K562 (cell line): Measurements from ENCODE around the gene RASGRP1. TPM values are rescaled to one million over a fixed set of nuclear protein-coding genes. Genes with fewer than 3 reads are reported as not detected.
A peak's percentile ranks its signal among the peaks of the same experiment; 100 is the strongest.

ENCODE experiments used
- ARID1B ChIP-seq: fragments of 450-650 bp; IDR thresholded peaks from 2 replicates; pipeline ENCODE4 v1.6.1; 2016; ENCODE audit warnings: antibody characterized with exemption, mild to moderate bottlenecking, inconsistent platforms
- CBX3 ChIP-seq, 2 experiments: IDR thresholded peaks; 1 replicate in 1 of 2; 2 replicates in 1 of 2; pipeline ENCODE4 v1.6.1; 2012; ENCODE audit warnings: inconsistent platforms in 2 of 2, low read length in 2 of 2, borderline replicate concordance in 1 of 2, control low read depth in 1 of 2
- CHD1 ChIP-seq: fragments of 200-600 bp; sonication (generic); IDR thresholded peaks from one replicate; pipeline ENCODE4 v1.6.1; 2012; ENCODE audit warnings: mild to moderate bottlenecking, moderate library complexity, low read length, inconsistent platforms
- CHD4 ChIP-seq: fragments of 200-600 bp; sonication (generic); IDR thresholded peaks from 3 replicates; pipeline ENCODE4 v1.6.1; 2012; ENCODE audit warnings: low read depth, mild to moderate bottlenecking, mixed read lengths, low read length, inconsistent platforms; ENCODE audit not compliant: insufficient read depth, insufficient replicate concordance, poor library complexity, severe bottlenecking
- GTF2A2 ChIP-seq: IDR thresholded peaks from 2 replicates; pipeline ENCODE4 v1.6.1; 2016; ENCODE audit warnings: mild to moderate bottlenecking, missing genetic modification characterization, missing compliant biosample characterization
- L3MBTL2 ChIP-seq: fragments of 450-650 bp; IDR thresholded peaks from 2 replicates; pipeline ENCODE4 v1.6.1; 2016; ENCODE audit warnings: mild to moderate bottlenecking, moderate library complexity
- NEUROD1 ChIP-seq: fragments of 150-350 bp; IDR thresholded peaks from 2 replicates; pipeline ENCODE4 v1.6.1; 2014; ENCODE audit warnings: borderline replicate concordance, low read length, low read depth; ENCODE audit not compliant: partially characterized antibody
- NFE2 ChIP-seq: IDR thresholded peaks from 2 replicates; pipeline ENCODE4 v1.6.1; 2014; ENCODE audit warnings: antibody characterized with exemption, low read depth
- RBM25 ChIP-seq: fragments of 200-400 bp; formaldehyde crosslinking; IDR thresholded peaks from 2 replicates; pipeline ENCODE4 v1.6.1; 2018; ENCODE audit warnings: low read length, low read depth, moderate library complexity; ENCODE audit not compliant: severe bottlenecking
- TEAD1 ChIP-seq, 2 experiments: fragments of 450-650 bp in 1 of 2; sonication (generic) in 1 of 2; formaldehyde crosslinking; IDR thresholded peaks; 2 replicates each; pipeline versions ENCODE4 v1.4.0 to v1.8.0; 2020 to 2022; ENCODE audit warnings: mild to moderate bottlenecking in 2 of 2, missing genetic modification reagents in 1 of 2
- polyA plus RNA-seq, 8 experiments: library from polyadenylated mRNA; depleted of rRNA in 4 of 8; stranded (reverse) in 5 of 8; unstranded in 3 of 8; fragments of >200 nt; fragmentation: Nextera tagmentation in 2 of 8; fragmentation: Illumina TruSeq in 1 of 8; extraction: Ambion mirVana in 2 of 8; extraction: Trizol in 1 of 8; gene quantifications; 2 replicates each; pipeline versions ENCODE4 v1.2.1 to v1.2.3, GENCODE V29; 2011 to 2014; ENCODE audit warnings: inconsistent platforms in 1 of 8, missing spikeins in 1 of 8
- total RNA-seq, 7 experiments: library from RNA; depleted of rRNA in 6 of 7; stranded (reverse); fragments of >200 nt in 6 of 7; fragmentation: Illumina TruSeq in 2 of 7; extraction: Trizol in 2 of 7; gene quantifications; 2 replicates each; pipeline versions ENCODE4 v1.2.1 to v1.2.3, GENCODE V29; 2011 to 2021; ENCODE audit warnings: low replicate concordance in 1 of 7
- TF ChIP-seq, protein P1 (sequence below), 2 experiments: fragments of 450-650 bp in 1 of 2; sonication (generic) in 1 of 2; formaldehyde crosslinking in 1 of 2; IDR thresholded peaks in 1 of 2; conservative IDR thresholded peaks in 1 of 2; 2 replicates each; pipeline versions ENCODE4 v1.6.1 to v1.8.1; 2016 to 2023; ENCODE audit warnings: mild to moderate bottlenecking in 2 of 2, moderate library complexity in 2 of 2, inconsistent platforms in 1 of 2, missing genetic modification reagents in 1 of 2
- TF ChIP-seq, protein P2 (sequence below): fragments of 250-450 bp; sonication (Bioruptor Pico); IDR thresholded peaks from 2 replicates; pipeline ENCODE4 v1.5.1; 2021; ENCODE audit warnings: mild to moderate bottlenecking
- TF ChIP-seq, protein P3 (sequence below): sonication (generic); formaldehyde crosslinking; IDR thresholded peaks from 2 replicates; pipeline ENCODE4 v1.8.1; 2022; ENCODE audit warnings: missing genetic modification reagents
- TF ChIP-seq, protein P4 (sequence below), 2 experiments: fragments of 200-800 bp in 1 of 2; sonication (Bioruptor generic) in 1 of 2; sonication (generic) in 1 of 2; formaldehyde crosslinking in 1 of 2; IDR thresholded peaks in 1 of 2; conservative IDR thresholded peaks in 1 of 2; 2 replicates each; pipeline versions ENCODE4 v1.5.0 to v1.6.1; 2016 to 2020; ENCODE audit warnings: missing compliant biosample characterization in 1 of 2, missing genetic modification characterization in 1 of 2, missing genetic modification reagents in 1 of 2
- TF ChIP-seq, protein P5 (sequence below): fragments of 200-800 bp; sonication (Bioruptor generic); IDR thresholded peaks from 2 replicates; pipeline ENCODE4 v1.6.1; 2017; ENCODE audit warnings: missing genetic modification characterization, missing compliant biosample characterization

RASGRP1 gene
- total and polyA plus RNA-seq, 9 of the 15 experiments (the other 6 are each of a cell fraction or from before 2014, with no cell fraction given) = 0.14 to 0.72 (median 0.31) TPM

DNA sequence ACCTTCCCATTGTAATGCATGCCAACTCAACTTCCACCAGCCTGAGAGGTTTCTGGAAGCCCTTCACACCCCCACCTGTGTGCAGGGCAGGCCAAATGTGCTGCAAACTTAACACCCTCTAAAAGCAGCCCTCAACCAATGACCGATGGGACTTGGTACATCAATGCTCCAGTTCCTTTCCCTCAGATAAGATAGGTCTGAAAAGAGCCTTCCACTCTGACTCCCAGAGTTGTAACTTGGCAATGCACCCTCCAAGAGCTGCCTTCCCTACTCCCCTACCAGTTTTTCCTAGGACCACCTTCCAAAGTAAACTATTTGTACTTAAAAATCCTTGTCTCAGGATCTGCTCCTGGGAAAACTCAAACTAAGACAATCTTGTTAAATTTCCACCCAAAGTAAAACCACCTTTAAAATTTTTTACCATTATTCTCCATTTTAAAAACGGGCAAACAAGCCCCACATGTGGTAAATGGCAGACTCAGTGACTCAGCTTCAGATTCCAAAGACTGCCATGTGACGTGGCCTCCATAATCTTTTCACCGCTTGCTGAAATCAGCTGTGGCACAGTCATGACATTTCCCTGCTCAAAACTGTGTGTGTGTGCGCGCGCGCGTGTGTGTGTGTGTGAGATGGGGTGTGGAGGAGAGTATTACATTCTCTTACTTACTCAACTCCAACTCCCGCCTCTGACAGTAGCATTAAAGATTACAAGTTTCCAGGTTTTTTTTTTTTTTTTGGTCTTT lies 17.2 kb downstream of the RASGRP1 start (continued):
- TF ChIP-seq, protein P1, sequence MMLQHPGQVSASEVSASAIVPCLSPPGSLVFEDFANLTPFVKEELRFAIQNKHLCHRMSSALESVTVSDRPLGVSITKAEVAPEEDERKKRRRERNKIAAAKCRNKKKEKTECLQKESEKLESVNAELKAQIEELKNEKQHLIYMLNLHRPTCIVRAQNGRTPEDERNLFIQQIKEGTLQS (IDR thresholded peaks at IDR 0.05) = peak; percentile 70
- TF ChIP-seq, protein P1 (CRISPR knock-in tag; conservative IDR thresholded peaks at IDR 0.05) = no peak
- TF ChIP-seq CHD1 (no peak), CBX3 (IDR thresholded peaks at IDR 0.05; ENCODE audit: borderline replicate concordance in 1 of 2, low read length in 2 of 2) (no peak), ARID1B (peak; percentile 53; the same call in 1 of the 2 replicates), L3MBTL2 (peak; percentile 45; the same call in 1 of the 2 replicates), GTF2A2 (tag) (no peak), CHD4 (no peak), RBM25 (no peak), NEUROD1 (no peak), TEAD1 (CRISPR knock-in tag; IDR thresholded peaks at IDR 0.05) (peak in 1 of 2 experiments; percentile 57; a peak in 1 of 4 replicates), NFE2 (peak; percentile 70)
- TF ChIP-seq, protein P2, sequence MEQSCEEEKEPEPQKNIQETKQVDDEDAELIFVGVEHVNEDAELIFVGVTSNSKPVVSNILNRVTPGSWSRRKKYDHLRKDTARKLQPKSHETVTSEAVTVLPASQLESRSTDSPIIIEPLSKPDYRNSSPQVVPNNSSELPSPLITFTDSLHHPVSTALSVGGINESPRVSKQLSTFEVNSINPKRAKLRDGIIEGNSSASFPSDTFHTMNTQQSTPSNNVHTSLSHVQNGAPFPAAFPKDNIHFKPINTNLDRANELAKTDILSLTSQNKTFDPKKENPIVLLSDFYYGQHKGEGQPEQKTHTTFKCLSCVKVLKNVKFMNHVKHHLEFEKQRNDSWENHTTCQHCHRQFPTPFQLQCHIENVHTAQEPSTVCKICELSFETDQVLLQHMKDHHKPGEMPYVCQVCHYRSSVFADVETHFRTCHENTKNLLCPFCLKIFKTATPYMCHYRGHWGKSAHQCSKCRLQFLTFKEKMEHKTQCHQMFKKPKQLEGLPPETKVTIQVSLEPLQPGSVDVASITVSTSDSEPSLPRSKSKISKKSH (CRISPR knock-in tag) = no peak
- TF ChIP-seq, protein P3, sequence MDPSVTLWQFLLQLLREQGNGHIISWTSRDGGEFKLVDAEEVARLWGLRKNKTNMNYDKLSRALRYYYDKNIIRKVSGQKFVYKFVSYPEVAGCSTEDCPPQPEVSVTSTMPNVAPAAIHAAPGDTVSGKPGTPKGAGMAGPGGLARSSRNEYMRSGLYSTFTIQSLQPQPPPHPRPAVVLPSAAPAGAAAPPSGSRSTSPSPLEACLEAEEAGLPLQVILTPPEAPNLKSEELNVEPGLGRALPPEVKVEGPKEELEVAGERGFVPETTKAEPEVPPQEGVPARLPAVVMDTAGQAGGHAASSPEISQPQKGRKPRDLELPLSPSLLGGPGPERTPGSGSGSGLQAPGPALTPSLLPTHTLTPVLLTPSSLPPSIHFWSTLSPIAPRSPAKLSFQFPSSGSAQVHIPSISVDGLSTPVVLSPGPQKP (CRISPR knock-in tag) = no peak
- TF ChIP-seq, protein P4, sequence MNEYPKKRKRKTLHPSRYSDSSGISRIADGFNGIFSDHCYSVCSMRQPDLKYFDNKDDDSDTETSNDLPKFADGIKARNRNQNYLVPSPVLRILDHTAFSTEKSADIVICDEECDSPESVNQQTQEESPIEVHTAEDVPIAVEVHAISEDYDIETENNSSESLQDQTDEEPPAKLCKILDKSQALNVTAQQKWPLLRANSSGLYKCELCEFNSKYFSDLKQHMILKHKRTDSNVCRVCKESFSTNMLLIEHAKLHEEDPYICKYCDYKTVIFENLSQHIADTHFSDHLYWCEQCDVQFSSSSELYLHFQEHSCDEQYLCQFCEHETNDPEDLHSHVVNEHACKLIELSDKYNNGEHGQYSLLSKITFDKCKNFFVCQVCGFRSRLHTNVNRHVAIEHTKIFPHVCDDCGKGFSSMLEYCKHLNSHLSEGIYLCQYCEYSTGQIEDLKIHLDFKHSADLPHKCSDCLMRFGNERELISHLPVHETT (CRISPR knock-in tag; conservative IDR thresholded peaks at IDR 0.05 in 1 of 2, IDR thresholded peaks at IDR 0.05 in 1 of 2) = peak in 1 of 2 experiments; percentile 75; a peak in 2 of 4 replicates
- TF ChIP-seq, protein P5, sequence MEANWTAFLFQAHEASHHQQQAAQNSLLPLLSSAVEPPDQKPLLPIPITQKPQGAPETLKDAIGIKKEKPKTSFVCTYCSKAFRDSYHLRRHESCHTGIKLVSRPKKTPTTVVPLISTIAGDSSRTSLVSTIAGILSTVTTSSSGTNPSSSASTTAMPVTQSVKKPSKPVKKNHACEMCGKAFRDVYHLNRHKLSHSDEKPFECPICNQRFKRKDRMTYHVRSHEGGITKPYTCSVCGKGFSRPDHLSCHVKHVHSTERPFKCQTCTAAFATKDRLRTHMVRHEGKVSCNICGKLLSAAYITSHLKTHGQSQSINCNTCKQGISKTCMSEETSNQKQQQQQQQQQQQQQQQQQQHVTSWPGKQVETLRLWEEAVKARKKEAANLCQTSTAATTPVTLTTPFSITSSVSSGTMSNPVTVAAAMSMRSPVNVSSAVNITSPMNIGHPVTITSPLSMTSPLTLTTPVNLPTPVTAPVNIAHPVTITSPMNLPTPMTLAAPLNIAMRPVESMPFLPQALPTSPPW = no peak
